C4-2B (cell line): ENCODE measurements around the gene BLOC1S6.

ENCODE experiments used
- H3K27ac ChIP-seq: fragments of 450-650 bp; 2 replicates; pipeline ENCODE4 v1.5.1; 2017
- CTCF ChIP-seq: fragments of 450-650 bp; conservative IDR thresholded peaks from 2 replicates; pipeline ENCODE4 v1.5.1; 2017; ENCODE audit warnings: mild to moderate bottlenecking
- ZFX ChIP-seq: fragments of 450-650 bp; IDR thresholded peaks from 2 replicates; pipeline ENCODE4 v1.6.1; 2017

Gene BLOC1S6

GRCh38 chr15:45573961-45574629 lies 13.1 kb upstream of the BLOC1S6 start:
- TF ChIP-seq ZFX (no peak), CTCF (peak; percentile 40)
- H3K27ac ChIP-seq, result no peak overlapping the region

GRCh38 chr15:45581919-45582318 lies 5.3 kb upstream of the BLOC1S6 start:
- TF ChIP-seq ZFX (no peak), CTCF (no peak)
- H3K27ac ChIP-seq, result no peak overlapping the region

- no peak overlapping the region for H3K27ac ChIP-seq
- TF ChIP-seq ZFX, result no peak
- TF ChIP-seq CTCF, result no peak
Measured at GRCh38 chr15:45583731-45584639, 3.2 kb upstream of the BLOC1S6 start.

GRCh38 chr15:45585069-45585791 lies 1.9 kb upstream of the BLOC1S6 start:
- H3K27ac ChIP-seq, result no peak overlapping the region

GRCh38 chr15:45586125-45586524 lies 1.1 kb upstream of the BLOC1S6 start:
- peak overlapping the region; percentile 98; the same call in 1 of the 2 replicates for H3K27ac ChIP-seq
- TF ChIP-seq CTCF, result no peak
- no peak for TF ChIP-seq ZFX

More at GRCh38 chr15:45585069-45585791, 1.9 kb upstream of the BLOC1S6 start:
- TF ChIP-seq CTCF (no peak), ZFX (no peak)

GRCh38 chr15:45586601-45587094 lies 531 bp upstream of the BLOC1S6 start:
- TF ChIP-seq ZFX (no peak), CTCF (no peak)
- H3K27ac ChIP-seq, result peak overlapping the region; percentile 98
